GM12801 (cell line): ENCODE results near the gene TRAP1.

Experiments
- TF ChIP-seq, protein P1 (sequence below): IDR thresholded peaks from one replicate; pipeline ENCODE4 v1.5.1; 2011; ENCODE audit warnings: control low read depth; ENCODE audit not compliant: insufficient read length; ENCODE audit errors: extremely low read depth

TRAP1 gene

GRCh38 chr16:3610698-3611145, 106.6 kb downstream of the TRAP1 start:
- TF ChIP-seq, protein P1, sequence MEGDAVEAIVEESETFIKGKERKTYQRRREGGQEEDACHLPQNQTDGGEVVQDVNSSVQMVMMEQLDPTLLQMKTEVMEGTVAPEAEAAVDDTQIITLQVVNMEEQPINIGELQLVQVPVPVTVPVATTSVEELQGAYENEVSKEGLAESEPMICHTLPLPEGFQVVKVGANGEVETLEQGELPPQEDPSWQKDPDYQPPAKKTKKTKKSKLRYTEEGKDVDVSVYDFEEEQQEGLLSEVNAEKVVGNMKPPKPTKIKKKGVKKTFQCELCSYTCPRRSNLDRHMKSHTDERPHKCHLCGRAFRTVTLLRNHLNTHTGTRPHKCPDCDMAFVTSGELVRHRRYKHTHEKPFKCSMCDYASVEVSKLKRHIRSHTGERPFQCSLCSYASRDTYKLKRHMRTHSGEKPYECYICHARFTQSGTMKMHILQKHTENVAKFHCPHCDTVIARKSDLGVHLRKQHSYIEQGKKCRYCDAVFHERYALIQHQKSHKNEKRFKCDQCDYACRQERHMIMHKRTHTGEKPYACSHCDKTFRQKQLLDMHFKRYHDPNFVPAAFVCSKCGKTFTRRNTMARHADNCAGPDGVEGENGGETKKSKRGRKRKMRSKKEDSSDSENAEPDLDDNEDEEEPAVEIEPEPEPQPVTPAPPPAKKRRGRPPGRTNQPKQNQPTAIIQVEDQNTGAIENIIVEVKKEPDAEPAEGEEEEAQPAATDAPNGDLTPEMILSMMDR: no peak

DNA sequence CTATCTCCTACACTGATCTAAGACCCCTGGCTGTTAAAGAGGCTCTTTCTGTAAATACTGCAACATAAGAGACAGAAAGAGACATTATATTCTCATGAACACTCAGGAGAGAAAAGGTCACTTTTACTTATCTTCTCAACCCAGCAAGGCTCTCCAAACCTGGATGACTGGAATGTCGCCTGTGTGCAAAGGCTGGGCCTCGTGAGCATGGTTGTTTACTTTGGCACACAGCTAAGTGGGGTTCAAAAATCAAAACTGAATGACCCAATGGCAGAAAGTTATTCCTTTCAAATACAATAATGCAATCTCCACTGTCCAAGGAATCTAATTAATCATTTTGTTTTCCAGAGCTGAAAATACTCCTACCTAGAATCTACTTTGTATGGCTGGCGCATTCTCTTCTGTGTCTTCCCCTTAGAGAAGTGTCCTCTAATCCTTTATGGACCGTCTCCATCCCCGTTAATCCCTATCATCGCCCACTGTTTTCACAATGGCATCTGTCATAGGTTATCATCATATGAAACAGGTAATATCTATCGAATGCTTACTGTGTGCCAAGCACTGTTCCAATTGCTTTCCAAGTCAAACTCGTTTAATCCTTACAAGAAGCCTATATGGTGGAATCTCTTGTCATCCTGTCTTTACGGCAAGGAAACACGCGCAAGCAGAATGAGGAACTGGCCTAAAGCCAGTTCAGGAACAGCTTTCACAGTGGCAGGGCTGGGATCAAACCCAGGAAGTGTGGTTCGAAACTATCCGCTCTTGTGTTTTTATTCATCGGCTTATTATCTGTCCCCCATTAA, 107.2 kb downstream of the TRAP1 start:
- TF ChIP-seq, protein P1: no peak

DNA sequence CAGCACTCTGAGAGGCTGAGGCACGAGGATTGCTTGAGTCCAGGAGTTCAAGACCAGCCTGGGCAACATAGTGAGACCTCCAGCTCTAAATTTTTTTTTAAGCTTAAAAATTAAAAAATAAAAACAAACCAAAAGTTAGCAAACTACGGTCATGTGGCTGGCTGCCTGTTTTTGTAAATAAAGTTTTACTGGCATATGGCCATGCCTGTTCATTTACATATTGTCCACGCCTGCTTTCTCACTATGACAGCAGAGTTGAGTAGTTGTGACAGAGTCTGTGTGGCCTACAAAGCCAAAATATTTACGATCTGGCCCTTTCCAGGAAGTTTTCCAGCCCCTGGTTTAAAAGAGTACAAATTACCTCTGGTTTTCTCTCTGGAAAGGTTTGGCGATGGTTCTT, 109.3 kb downstream of the TRAP1 start:
- TF ChIP-seq, protein P1: no peak
